ENCODE data around the gene ZMIZ1. TPM values are rescaled to one million over a fixed set of nuclear protein-coding genes. Genes with fewer than 3 reads are reported as not detected.
A peak's percentile ranks its signal among the peaks of the same experiment; 100 is the strongest.

Gene ZMIZ1
- total RNA-seq, 2 donors from 2014 or later = 32.9 to 82.6 TPM

DNA sequence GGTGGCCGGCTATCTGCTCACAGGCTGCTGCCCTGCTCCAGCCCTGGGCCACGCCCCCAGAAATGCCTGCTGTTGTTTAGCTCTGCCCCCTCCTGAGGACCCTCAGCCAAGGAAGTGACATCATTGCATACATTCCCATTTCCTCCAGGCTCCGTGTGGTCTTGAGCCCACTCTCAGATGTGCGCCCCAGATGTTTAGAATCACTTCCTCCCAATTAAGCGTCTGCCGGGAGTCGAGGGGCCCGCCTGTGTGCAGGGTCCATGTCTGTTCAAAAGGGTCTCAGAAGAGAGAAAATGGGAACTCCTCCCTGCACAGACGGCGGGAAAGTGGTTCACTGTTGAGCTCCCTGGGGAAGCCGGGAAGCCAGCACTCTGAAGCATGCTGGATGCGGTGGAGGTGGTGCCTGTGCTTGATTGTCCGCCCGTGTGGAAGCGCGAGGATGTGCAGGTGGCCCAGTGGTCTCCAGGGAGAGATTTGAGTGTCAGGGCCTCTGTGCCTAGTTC is 161.6 kb downstream of the ZMIZ1 start:
- Mint-ChIP-seq H3K9me3 (no peaks in the 10 kb centered on the region), H3K27ac (no peak overlapping the region), H3K4me3 (no peak overlapping the region), H3K4me1 (peaks cover 8% of the 10 kb centered on the region), H3K27me3 (no peaks in the 10 kb centered on the region), H3K36me3 (ENCODE audit: low read depth) (no peaks in the 10 kb centered on the region)
- ATAC-seq (replicated peaks) = no peak

DNA sequence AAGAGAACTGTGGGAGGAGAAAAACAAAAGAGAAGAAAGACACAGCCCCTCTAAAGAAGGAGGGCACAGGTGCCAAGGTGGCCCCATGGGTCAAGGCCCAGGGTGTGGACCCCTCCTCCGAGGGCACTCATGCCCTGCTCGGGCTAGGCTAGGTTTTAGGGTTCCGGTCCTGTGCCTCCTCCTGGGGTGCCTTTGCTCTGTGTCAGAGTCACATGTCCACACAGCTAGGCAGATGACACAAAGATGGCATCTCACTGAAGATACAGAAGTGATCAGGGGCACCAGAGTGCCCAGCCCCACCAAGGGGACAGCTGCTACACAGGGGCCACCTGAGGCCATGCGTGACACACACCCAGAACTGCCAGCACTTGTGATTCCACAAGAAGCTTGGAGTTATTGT is 162.1 kb downstream of the ZMIZ1 start:
- peaks cover 8% of the 10 kb centered on the region for H3K4me1 Mint-ChIP-seq
- no peaks in the 10 kb centered on the region for H3K9me3 Mint-ChIP-seq
- no peak for ATAC-seq (replicated peaks)
- H3K27ac Mint-ChIP-seq = no peak overlapping the region
- no peaks in the 10 kb centered on the region for H3K36me3 Mint-ChIP-seq (ENCODE audit: low read depth)
- H3K4me3 Mint-ChIP-seq = no peak overlapping the region
- no peaks in the 10 kb centered on the region for H3K27me3 Mint-ChIP-seq

DNA sequence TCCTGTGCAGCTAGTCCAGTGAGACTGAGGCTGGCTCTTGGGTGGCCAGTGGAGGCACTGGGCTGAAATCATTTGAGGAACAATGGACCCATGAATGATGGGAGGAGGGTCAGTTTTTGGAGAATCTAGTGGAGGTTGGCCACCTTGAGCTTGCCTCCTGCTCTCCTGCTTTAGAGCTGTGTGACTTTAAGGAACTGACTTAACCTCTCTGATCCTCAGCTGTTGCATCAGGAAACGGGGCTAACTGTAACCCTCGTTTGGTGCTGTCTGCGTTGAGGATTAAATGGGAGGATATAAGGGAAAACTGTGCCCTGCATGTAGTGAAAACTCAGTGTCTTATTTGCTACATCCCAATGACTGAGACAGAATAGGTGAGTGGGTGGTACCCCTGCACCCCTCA is 163.1 kb downstream of the ZMIZ1 start:
- peaks cover 12% of the 10 kb centered on the region for H3K4me1 Mint-ChIP-seq
- H3K27me3 Mint-ChIP-seq = no peaks in the 10 kb centered on the region
- no peaks in the 10 kb centered on the region for H3K36me3 Mint-ChIP-seq (ENCODE audit: low read depth)
- no peak for ATAC-seq (replicated peaks)
- no peaks in the 10 kb centered on the region for H3K9me3 Mint-ChIP-seq
- no peak overlapping the region for H3K4me3 Mint-ChIP-seq
- H3K27ac Mint-ChIP-seq = peak overlapping the region; percentile 2

DNA sequence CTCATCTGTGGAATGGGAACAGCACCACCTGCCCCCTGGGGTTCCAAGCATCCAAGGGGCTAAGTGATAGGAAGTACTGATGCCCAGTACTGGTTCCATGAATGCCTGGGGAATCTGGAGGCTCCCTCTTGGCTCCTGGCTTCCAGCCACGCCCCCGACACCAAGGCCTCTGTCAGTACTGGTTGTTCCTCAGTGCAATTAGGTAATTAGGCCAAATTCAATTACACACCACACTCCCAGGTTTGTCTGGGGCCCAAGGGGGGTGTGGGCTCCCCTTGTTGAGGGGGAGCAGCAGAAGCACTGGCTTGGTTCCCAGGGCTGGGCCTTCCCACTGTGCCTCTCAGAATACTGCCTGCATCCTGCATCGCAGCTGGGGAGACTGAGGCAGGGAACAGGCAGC is 164.1 kb downstream of the ZMIZ1 start:
- Mint-ChIP-seq H3K4me3 (no peak overlapping the region), H3K27ac (no peak overlapping the region), H3K4me1 (peaks cover 10% of the 10 kb centered on the region), H3K9me3 (no peaks in the 10 kb centered on the region), H3K36me3 (ENCODE audit: low read depth) (no peaks in the 10 kb centered on the region), H3K27me3 (no peaks in the 10 kb centered on the region)
- ATAC-seq (replicated peaks) = no peak

DNA sequence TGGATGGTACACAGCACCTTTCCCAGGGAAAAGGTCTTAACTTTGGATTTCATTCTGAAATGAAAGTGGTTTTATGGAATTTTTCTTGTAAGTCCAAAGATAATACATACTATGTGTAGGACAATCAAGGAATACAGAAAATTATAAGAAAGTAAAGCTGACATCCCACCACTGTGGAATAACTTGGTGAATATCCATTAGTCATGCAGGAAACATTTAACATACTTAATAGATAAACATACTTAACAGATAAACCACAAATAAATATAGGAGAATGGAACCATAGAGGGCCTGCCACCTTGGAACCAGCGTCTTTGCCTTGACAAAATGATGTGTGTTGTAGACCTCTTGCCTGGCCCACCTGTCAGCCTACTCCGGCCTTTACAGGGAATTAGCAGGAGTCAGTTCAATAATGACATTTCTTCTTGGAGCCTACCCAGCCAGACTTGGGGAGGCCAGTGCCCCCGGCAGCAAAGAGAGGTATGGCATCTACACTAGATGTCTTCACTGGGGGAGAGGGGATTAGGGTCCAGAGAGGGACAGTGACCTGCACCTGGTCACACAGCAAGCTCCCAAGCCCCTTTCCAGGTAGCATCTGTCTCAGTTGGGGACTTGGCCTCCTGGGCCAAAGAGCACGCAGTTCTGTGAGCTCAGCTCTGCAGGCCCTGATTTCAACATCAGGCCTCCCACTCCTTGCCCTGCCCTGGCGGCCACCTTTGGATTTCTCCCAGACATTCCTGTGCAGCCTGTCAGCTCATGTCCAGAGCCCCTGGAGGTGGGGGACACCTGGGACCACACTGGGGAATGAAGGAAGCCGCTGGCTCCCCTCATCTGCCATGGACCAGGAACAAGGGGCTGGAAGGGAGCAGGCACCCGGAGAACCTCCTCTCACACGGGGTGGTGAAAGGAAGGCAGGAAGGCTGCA is 165.9 kb downstream of the ZMIZ1 start:
- Mint-ChIP-seq H3K4me1 (peaks cover 17% of the 10 kb centered on the region), H3K27me3 (no peaks in the 10 kb centered on the region), H3K9me3 (no peaks in the 10 kb centered on the region), H3K27ac (peak overlapping the region; percentile 73), H3K4me3 (no peak overlapping the region), H3K36me3 (ENCODE audit: low read depth) (no peaks in the 10 kb centered on the region)
- no peak for ATAC-seq (replicated peaks)

DNA sequence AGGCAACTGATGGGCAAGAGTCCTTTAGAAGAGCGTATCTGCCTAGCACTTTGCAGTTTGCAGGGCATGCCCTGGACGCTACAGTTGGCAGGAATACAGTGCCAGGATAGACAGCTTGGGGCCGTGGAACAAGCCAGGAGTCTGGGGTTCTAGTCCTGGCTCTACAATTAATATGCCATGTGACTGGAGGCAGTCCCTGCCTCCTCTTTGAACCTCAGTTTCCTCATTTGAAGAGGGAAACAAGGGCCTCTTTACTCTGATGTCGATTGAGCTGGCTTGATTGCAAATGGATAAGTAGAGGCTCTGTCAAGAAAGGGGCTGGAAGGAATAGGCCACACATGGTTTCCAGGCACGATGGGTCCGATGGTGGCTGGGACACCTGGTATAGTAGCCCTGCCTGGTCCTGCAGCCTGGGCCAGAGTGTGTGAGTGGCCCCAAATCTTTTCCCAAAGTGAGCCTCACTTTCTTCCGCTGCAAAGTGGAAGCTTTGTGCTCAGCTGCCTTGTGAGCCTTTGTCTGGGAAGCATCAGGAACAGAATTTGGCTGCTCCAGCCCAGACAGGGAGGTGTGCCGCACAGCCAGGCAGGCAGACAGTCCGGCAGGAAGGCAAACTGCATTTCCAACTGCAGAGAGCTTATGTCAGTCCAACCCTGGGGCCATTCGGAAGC is 167.1 kb downstream of the ZMIZ1 start:
- H3K9me3 Mint-ChIP-seq = no peaks in the 10 kb centered on the region
- peak overlapping the region; percentile 73 for H3K27ac Mint-ChIP-seq
- H3K4me1 Mint-ChIP-seq = peaks cover 24% of the 10 kb centered on the region
- no peaks in the 10 kb centered on the region for H3K27me3 Mint-ChIP-seq
- H3K4me3 Mint-ChIP-seq = no peak overlapping the region
- ATAC-seq (replicated peaks) = no peak
- H3K36me3 Mint-ChIP-seq (ENCODE audit: low read depth) = no peaks in the 10 kb centered on the region

DNA sequence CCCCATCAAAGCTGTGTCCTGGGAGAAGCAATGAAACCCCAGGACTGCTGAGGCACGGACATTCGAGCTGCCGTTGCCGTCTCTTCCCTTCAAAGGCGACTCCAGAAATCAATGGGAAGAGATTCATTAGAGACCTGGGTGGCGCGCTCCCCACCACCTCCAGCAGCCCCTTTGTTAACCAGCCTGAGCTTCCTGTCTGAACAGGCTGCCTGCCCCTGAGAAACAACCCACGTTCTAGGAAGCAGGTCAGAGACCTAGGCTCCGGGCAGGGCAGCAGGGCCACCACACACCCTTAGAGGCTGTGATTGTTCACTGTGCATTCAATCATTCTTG is 167.6 kb downstream of the ZMIZ1 start:
- peak overlapping the region; percentile 64 for H3K27ac Mint-ChIP-seq
- ATAC-seq (replicated peaks) = no peak
- H3K9me3 Mint-ChIP-seq = no peaks in the 10 kb centered on the region
- no peaks in the 10 kb centered on the region for H3K27me3 Mint-ChIP-seq
- H3K36me3 Mint-ChIP-seq (ENCODE audit: low read depth) = peaks cover 2% of the 10 kb centered on the region
- peaks cover 29% of the 10 kb centered on the region for H3K4me1 Mint-ChIP-seq
- no peak overlapping the region for H3K4me3 Mint-ChIP-seq

DNA sequence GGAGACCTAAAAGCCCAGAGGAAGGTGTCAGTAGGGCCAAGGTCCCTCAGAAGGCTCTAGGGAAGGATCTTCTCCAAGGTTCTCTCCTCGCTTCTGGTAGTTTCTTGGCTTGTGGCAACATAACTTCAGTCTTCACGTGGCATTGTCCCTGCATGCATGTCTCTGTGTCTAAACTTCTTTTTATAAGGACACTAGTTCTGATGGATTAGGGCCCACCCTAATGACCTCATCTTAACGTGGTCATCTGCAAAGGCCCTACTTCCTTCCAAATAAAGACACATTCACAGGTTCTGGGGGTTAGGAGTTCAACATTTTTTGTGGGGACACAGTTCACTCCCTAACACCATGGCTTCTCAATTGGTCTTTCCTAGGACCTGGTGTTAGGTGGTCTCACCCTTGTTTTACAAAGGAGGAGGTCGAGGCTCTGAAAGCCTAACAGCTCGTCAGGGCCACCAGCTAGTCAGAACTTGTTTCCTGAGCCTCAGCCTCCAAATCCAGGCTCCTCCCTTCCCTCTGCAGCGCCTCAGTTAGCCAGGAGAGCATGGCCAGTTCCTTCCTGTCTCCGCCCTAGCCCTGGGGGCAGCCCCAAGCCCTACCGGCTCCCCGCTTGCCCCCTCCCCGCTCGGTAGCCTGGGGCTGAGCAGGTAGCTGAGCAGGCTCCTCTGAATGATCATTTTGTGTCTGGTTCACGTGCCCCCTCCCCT is 168.8 kb downstream of the ZMIZ1 start:
- Mint-ChIP-seq H3K27me3 (no peaks in the 10 kb centered on the region), H3K4me1 (peaks cover 34% of the 10 kb centered on the region), H3K36me3 (ENCODE audit: low read depth) (peaks cover 11% of the 10 kb centered on the region), H3K4me3 (no peak overlapping the region), H3K9me3 (no peaks in the 10 kb centered on the region), H3K27ac (peak overlapping the region; percentile 64)
- ATAC-seq (replicated peaks) = no peak

DNA sequence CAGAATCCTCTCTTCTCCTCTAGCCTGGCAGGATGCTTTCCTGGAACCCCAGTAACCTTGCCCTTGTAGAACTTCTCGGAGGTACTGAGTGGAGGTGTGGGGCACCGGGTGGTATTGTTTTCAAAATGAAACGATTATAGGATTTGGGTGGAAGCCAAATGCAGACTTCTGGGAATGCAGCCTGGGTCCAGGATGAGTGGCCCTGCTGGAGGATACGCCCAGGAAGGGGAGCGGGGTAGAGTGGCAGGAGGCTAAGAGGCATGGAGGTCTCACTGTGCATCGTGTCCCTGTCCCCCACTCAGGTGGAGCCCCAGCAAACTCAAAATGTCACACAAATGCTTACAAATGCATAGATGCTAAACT is 169.4 kb downstream of the ZMIZ1 start:
- H3K4me3 Mint-ChIP-seq = no peak overlapping the region
- H3K9me3 Mint-ChIP-seq = no peaks in the 10 kb centered on the region
- H3K27me3 Mint-ChIP-seq = no peaks in the 10 kb centered on the region
- ATAC-seq (replicated peaks) = no peak
- H3K27ac Mint-ChIP-seq = peak overlapping the region; percentile 15
- peaks cover 11% of the 10 kb centered on the region for H3K36me3 Mint-ChIP-seq (ENCODE audit: low read depth)
- peaks cover 34% of the 10 kb centered on the region for H3K4me1 Mint-ChIP-seq

DNA sequence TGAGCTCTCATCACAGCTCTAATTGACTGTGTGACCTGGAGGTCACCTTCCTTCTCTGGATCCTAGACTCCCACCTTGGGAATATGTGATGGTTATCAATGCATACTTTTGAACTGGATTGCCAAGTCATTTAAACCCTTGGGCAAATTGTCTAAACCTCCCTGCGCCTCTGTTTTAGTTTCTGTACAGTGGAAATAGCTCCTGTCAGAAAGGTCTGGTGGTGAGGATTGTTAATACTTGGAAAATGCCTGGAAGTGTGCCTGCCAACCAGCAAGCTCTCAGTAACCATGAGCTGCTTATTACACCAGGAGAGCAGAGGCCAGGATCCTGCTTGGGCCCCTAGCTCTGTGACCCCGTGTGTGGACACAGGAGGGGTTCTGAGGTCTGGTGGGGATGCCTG is 169.8 kb downstream of the ZMIZ1 start:
- H3K9me3 Mint-ChIP-seq = no peaks in the 10 kb centered on the region

DNA sequence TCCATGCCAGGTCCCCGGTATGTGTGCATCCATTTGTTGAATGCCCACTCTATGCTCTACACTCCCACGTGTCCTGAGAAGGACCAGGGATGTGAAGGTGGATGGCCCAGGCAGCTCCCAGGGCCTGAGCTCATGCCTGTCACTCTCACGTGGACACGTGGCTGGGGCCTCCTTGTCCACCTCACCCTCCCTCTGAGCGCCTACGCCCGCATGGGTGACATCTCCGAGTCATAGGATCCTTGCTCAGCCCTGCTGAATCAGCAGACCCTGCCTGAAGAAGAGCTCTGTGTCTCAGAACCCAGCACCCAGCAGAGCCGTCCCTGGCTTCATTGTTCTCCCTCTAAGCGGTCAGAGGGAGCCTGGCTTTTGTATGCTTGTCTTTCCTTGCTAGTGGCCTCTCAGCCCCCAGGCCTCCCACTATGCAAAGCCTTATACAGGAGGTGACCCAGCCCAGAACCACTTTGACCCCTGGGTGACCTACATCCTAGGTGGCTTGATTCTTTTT is 170.6 kb downstream of the ZMIZ1 start:
- no peaks in the 10 kb centered on the region for H3K9me3 Mint-ChIP-seq
- H3K27ac Mint-ChIP-seq = peak overlapping the region; percentile 38
- H3K27me3 Mint-ChIP-seq = no peaks in the 10 kb centered on the region
- peaks cover 19% of the 10 kb centered on the region for H3K36me3 Mint-ChIP-seq (ENCODE audit: low read depth)
- no peak overlapping the region for H3K4me3 Mint-ChIP-seq
- peak; percentile 26 for ATAC-seq (replicated peaks)
- peaks cover 35% of the 10 kb centered on the region for H3K4me1 Mint-ChIP-seq

More for the DNA sequence above, 169.8 kb downstream of the ZMIZ1 start:
- peaks cover 12% of the 10 kb centered on the region for H3K36me3 Mint-ChIP-seq (ENCODE audit: low read depth)
- peak overlapping the region; percentile 38 for H3K27ac Mint-ChIP-seq
- H3K27me3 Mint-ChIP-seq = no peaks in the 10 kb centered on the region
- H3K4me1 Mint-ChIP-seq = peaks cover 34% of the 10 kb centered on the region
- no peak for ATAC-seq (replicated peaks)
- no peak overlapping the region for H3K4me3 Mint-ChIP-seq

DNA sequence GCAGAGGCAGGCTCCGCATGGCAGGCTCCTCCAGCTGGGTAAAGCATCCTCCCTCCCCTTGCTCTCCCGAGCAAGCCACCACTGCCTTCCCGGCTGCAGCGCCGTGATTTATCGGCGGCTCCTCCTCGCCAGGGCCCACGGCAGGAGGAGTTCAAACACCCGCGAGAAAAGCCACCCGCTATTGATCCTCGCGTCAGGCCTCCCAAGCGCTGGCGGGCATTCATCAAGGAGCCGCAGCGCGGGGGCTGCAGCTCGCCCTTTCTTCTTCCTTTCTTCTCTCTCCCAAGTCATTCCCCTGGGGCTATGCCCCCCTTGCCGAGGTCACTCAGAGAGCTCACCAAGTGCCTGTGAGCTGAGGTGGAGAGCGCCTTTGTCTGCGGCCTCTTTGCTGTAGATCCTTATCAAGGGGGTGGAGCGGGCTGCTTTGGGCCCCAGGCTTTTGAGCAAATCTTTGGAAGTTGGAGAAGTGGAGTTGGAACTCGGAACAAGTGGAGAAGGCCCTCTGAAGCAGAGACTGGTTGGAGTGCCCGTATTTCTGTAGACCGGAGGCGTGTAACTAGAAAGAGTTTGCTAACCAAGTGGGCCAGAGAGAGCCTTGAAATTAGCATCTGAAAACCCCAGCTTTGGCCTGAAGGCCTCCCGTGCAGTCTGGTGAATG is 171.3 kb downstream of the ZMIZ1 start:
- Mint-ChIP-seq H3K4me1 (peaks cover 42% of the 10 kb centered on the region), H3K27me3 (no peaks in the 10 kb centered on the region), H3K27ac (peak overlapping the region; percentile 42), H3K9me3 (no peaks in the 10 kb centered on the region), H3K4me3 (peak overlapping the region; percentile 94), H3K36me3 (ENCODE audit: low read depth) (peaks cover 26% of the 10 kb centered on the region)
- no peak for ATAC-seq (replicated peaks)

DNA sequence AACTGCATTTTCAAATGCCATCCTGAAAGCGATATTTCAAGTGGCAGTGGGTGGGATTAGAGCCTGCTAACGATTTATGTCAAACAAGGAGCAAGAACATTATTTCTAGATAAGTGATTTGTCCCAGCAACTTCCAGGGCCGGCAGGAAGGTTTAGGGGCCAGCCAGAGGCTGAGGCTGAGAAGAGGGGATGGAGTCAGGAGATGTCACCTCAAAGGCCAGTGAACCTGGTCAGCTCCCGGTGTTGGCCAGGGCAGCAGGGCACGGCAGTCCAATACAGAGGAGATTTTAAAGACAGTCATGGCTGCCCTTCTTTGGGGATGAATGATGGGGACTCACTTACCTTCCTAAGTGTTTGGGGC is 172.8 kb downstream of the ZMIZ1 start:
- Mint-ChIP-seq H3K4me3 (peak overlapping the region; percentile 94), H3K4me1 (peaks cover 50% of the 10 kb centered on the region), H3K27ac (peak overlapping the region; percentile 92), H3K9me3 (no peaks in the 10 kb centered on the region), H3K27me3 (no peaks in the 10 kb centered on the region), H3K36me3 (ENCODE audit: low read depth) (peaks cover 33% of the 10 kb centered on the region)
- ATAC-seq (replicated peaks) = no peak

DNA sequence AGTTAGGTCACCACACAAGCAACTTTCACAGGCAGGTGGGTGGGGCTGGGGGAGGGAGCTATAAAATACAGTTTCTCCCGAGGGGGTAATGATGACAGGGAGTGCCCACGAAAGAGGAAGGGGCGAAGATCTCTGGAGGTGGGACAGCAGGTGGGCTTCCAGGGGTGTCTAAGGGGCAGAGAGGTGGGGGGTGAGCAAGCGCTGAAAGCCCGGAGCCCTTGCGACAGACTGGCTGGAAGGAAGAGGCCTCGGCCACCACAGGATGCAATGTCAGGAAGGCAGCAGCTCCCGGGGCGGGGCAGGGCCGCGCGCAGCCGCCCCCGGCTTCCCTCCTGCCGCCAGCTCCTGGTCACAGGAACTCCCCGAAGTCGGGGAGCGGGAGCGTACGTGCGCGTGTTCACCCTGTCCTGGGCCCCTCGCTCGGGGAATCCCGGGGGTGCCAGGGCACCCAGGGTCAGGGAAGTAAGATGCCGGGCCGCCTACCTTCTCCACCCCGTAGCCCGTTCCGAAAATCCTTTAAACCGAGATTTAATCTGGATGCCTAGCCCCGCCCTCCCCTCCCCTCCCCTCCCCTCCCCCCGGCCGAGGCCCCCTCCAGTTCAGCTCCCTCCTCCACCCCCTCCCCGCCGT is 173.3 kb downstream of the ZMIZ1 start:
- H3K27me3 Mint-ChIP-seq = no peaks in the 10 kb centered on the region
- H3K27ac Mint-ChIP-seq = peak overlapping the region; percentile 92
- H3K36me3 Mint-ChIP-seq (ENCODE audit: low read depth) = peaks cover 33% of the 10 kb centered on the region

More for the DNA sequence above, 173.3 kb downstream of the ZMIZ1 start:
- peaks cover 46% of the 10 kb centered on the region for H3K4me1 Mint-ChIP-seq
- H3K9me3 Mint-ChIP-seq = no peaks in the 10 kb centered on the region
- H3K4me3 Mint-ChIP-seq = peak overlapping the region; percentile 94
- peak; percentile 76 for ATAC-seq (replicated peaks)
